ENCODE data around the gene NCOA7. TPM values are rescaled to one million over a fixed set of nuclear protein-coding genes. Genes with fewer than 3 reads are reported as not detected.
A peak's percentile ranks its signal among the peaks of the same experiment; 100 is the strongest.

Gene NCOA7
- total RNA-seq, 4 donors from 2014 or later: 6.8 to 14.9 (median 13.3) TPM

GRCh38 chr6:125779924-125780539 lies 10.7 kb upstream of the NCOA7 start:
- intact Hi-C loops (cut with DNase I; ENCODE audit: low total_unique reads): loop anchor here (5.0 kb wide), 1 partner anchor 177 kb away; the partner anchor contains the start of gene HINT3
- TF ChIP-seq, protein P1, sequence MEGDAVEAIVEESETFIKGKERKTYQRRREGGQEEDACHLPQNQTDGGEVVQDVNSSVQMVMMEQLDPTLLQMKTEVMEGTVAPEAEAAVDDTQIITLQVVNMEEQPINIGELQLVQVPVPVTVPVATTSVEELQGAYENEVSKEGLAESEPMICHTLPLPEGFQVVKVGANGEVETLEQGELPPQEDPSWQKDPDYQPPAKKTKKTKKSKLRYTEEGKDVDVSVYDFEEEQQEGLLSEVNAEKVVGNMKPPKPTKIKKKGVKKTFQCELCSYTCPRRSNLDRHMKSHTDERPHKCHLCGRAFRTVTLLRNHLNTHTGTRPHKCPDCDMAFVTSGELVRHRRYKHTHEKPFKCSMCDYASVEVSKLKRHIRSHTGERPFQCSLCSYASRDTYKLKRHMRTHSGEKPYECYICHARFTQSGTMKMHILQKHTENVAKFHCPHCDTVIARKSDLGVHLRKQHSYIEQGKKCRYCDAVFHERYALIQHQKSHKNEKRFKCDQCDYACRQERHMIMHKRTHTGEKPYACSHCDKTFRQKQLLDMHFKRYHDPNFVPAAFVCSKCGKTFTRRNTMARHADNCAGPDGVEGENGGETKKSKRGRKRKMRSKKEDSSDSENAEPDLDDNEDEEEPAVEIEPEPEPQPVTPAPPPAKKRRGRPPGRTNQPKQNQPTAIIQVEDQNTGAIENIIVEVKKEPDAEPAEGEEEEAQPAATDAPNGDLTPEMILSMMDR (IDR thresholded peaks at IDR 0.05): no peak
- TF ChIP-seq POLR2A (IDR thresholded peaks at IDR 0.05): no peak
- H3K4me3 ChIP-seq (ENCODE audit: low read depth, poor library complexity, severe bottlenecking): peak overlapping the region; percentile 35
- WGBS, 2 donors: 14 to 15% methylated on average over 17 of the region's 17 CpGs
- DNase-seq (ENCODE audit: low spot score in 2 of 2): peak; percentile 92 to 97

DNA sequence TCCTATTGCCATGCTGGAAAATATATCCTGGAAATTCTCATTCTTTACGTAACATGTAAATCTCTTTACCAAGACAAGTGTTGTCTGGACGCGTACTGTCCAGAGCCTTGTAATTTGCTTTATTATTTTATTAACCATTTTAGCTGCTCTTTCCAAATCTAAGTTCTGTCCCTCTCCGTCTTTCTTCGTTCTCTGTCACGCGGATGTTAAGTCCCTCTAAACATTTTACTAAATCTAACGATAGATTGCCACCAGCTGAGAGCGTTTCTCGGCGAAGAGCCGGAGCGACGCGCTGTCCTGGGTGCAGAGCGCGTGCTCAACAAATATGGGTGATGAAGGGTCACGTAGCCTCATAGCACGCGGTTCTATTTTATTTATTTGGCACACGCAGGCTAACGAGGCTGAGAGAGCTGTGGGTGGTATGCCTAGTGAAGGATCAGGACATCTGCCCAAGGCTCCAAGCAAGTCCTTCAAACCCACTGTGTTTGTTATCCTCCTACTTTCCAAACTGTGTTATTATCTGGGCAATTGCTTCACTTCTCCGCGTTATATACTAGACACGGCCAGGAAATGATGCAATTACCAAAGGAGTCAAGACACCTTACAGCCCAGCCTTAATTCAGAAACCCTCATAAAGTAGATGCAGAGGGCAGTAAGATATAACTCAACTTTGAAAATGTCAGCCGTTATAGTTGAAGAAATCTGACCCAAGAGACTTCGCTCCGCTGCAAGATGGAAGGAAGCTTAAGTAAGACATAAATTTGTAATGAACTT lies 10.0 kb upstream of the NCOA7 start:
- H3K4me3 ChIP-seq (ENCODE audit: low read depth, poor library complexity, severe bottlenecking): peak overlapping the region; percentile 35
- peak; percentile 40 to 88 for DNase-seq (ENCODE audit: low spot score in 2 of 2)
- WGBS, 2 donors: 1% methylated on average over 28 of the region's 28 CpGs
- intact Hi-C loops (cut with DNase I; ENCODE audit: low total_unique reads): loop anchor here (5.0 kb wide), 1 partner anchor 177 kb away; the partner anchor contains the start of gene HINT3
- TF ChIP-seq, protein P1 (IDR thresholded peaks at IDR 0.05): no peak
- no peak for TF ChIP-seq POLR2A (IDR thresholded peaks at IDR 0.05)

DNA sequence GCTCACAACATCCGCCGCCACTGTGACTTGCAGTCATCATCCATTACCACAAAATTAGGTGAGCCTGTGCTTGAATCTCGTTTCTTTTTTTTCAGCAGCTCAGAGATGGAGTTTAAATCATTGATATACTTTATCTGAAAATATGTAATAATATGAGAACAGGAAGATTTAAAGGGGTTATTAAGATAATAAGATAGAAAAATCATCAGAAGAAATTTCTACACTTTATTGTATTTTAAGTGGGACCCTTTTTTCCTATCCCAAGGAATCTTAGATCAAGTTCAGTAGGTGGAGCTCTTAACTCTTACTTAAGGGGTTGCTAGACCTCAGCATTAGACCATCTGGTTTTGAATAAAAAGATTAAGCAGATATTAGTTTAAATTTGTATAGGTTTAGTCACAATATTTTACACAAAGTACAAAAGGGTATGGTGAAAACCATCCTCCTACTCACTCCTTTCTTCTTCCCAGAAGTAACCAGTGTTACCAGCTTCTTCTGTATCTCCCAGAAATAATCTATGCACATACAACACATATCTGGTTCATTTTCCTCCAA lies 9.4 kb upstream of the NCOA7 start:
- intact Hi-C loops (cut with DNase I; ENCODE audit: low total_unique reads): loop anchor here (5.0 kb wide), 1 partner anchor 176 kb away; the partner anchor contains the start of gene HINT3
- WGBS, 2 donors: 0% methylated on average over 3 of the region's 3 CpGs
- peak overlapping the region; percentile 35 for H3K4me3 ChIP-seq (ENCODE audit: low read depth, poor library complexity, severe bottlenecking)
- TF ChIP-seq, protein P1 (IDR thresholded peaks at IDR 0.05): no peak
- no peak for TF ChIP-seq POLR2A (IDR thresholded peaks at IDR 0.05)
- DNase-seq (ENCODE audit: low spot score in 2 of 2): peak; percentile 43 to 82

DNA sequence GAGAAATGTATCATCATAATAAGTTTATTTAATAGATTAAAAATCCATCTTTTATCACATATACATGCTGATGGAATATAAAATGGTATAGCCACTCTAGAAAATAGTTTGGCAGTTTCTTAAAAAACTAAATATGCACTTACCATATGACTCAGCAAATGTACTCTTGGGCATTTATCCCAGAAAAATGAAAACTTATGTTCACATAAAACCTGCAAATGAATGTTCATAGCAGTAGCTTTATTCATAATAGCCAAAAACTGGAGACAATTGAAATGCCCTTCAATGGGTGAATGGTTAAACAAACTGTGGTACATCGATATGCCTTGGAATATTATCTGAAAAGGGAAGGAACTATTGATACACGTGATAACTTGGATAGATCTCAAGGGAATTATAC lies 6.4 kb upstream of the NCOA7 start:
- WGBS, 2 donors: 61 to 81% methylated on average over 2 of the region's 2 CpGs
- no peak for TF ChIP-seq POLR2A (IDR thresholded peaks at IDR 0.05)
- TF ChIP-seq, protein P1 (IDR thresholded peaks at IDR 0.05): no peak
- no peak for DNase-seq (ENCODE audit: low spot score in 2 of 2)
- no peak overlapping the region for H3K4me3 ChIP-seq (ENCODE audit: low read depth, poor library complexity, severe bottlenecking)
- intact Hi-C loops (cut with DNase I; ENCODE audit: low total_unique reads): loop anchor here (5.0 kb wide), 1 partner anchor 173 kb away; the partner anchor contains the start of gene HINT3

GRCh38 chr6:125787791-125788190 lies 3.0 kb upstream of the NCOA7 start:
- no peak for DNase-seq (ENCODE audit: low spot score in 2 of 2)
- intact Hi-C loops (cut with DNase I; ENCODE audit: low total_unique reads): no loop called here
- H3K4me3 ChIP-seq (ENCODE audit: low read depth, poor library complexity, severe bottlenecking): no peak overlapping the region
- 37 to 45% methylated on average over 2 of the region's 2 CpGs for WGBS, 2 donors
- TF ChIP-seq, protein P1 (IDR thresholded peaks at IDR 0.05): no peak
- no peak for TF ChIP-seq POLR2A (IDR thresholded peaks at IDR 0.05)
